HepG2 (cell line): Measurements from ENCODE around the gene RAB30. TPM values are rescaled to one million over a fixed set of nuclear protein-coding genes. Genes with fewer than 3 reads are reported as not detected.

Source experiments
- CAMTA2 ChIP-seq: sonication (generic); formaldehyde crosslinking; IDR thresholded peaks from 2 replicates; pipeline ENCODE4 v1.4.0; 2020; ENCODE audit warnings: mild to moderate bottlenecking, missing genetic modification reagents, borderline replicate concordance
- CHD2 ChIP-seq: IDR thresholded peaks from 2 replicates; pipeline ENCODE4 v1.6.1; 2011; ENCODE audit warnings: low read depth, low read length, improper control_type of control experiment
- CHD4 ChIP-seq: fragments of 200-600 bp; sonication (generic); IDR thresholded peaks from 2 replicates; pipeline ENCODE4 v1.7.0; 2017; ENCODE audit warnings: mild to moderate bottlenecking, low read length, borderline replicate concordance
- CSRNP2 ChIP-seq: sonication (generic); formaldehyde crosslinking; conservative IDR thresholded peaks from 2 replicates; pipeline ENCODE4 v1.8.0; 2022; ENCODE audit warnings: low read depth, missing genetic modification reagents
- KDM6A ChIP-seq: IDR thresholded peaks from 2 replicates; pipeline ENCODE4 v1.6.1; 2016; ENCODE audit warnings: low read depth
- NPAS2 ChIP-seq: sonication (generic); formaldehyde crosslinking; IDR thresholded peaks from 2 replicates; pipeline ENCODE4 v1.8.0; 2022; ENCODE audit warnings: mild to moderate bottlenecking, missing genetic modification reagents, borderline replicate concordance
- PAXIP1 ChIP-seq: sonication (generic); formaldehyde crosslinking; conservative IDR thresholded peaks from 2 replicates; pipeline ENCODE4 v1.4.0; 2020; ENCODE audit warnings: mild to moderate bottlenecking, missing genetic modification reagents, moderate library complexity
- PRMT3 ChIP-seq: sonication (generic); formaldehyde crosslinking; IDR thresholded peaks from 2 replicates; pipeline ENCODE4 v1.8.1; 2022; ENCODE audit warnings: low read depth, mild to moderate bottlenecking, moderate library complexity, missing genetic modification reagents, borderline replicate concordance
- SALL1 ChIP-seq: sonication (generic); formaldehyde crosslinking; IDR thresholded peaks from 2 replicates; pipeline ENCODE4 v1.8.0; 2022; ENCODE audit warnings: mild to moderate bottlenecking, missing genetic modification reagents
- ZMYM3 ChIP-seq: sonication (generic); formaldehyde crosslinking; IDR thresholded peaks from 2 replicates; pipeline ENCODE4 v1.5.1; 2020; ENCODE audit warnings: mild to moderate bottlenecking, missing genetic modification reagents
- ZNF138 ChIP-seq: sonication (generic); formaldehyde crosslinking; IDR thresholded peaks from 2 replicates; pipeline ENCODE4 v1.5.0; 2020; ENCODE audit warnings: mild to moderate bottlenecking, low read depth, missing genetic modification reagents
- ZNF784 ChIP-seq: sonication (generic); formaldehyde crosslinking; IDR thresholded peaks from 2 replicates; pipeline ENCODE4 v1.5.1; 2020; ENCODE audit warnings: missing genetic modification reagents, mild to moderate bottlenecking, borderline replicate concordance
- polyA plus RNA-seq, 8 experiments: library from polyadenylated mRNA; depleted of rRNA in 3 of 8; stranded (reverse) in 7 of 8; unstranded in 1 of 8; fragments of >200 nt; fragmentation: Illumina TruSeq in 4 of 8; extraction: Trizol in 4 of 8; gene quantifications; 2 replicates each; pipeline versions ENCODE4 v1.2.1 to v1.2.3, GENCODE V29; 2011 to 2016; ENCODE audit warnings: low read depth in 4 of 8, missing spikeins in 1 of 8, mixed read lengths in 1 of 8; ENCODE audit not compliant: insufficient read depth in 1 of 8
- total RNA-seq, 5 experiments: library from RNA; depleted of rRNA; stranded (reverse); fragments of >200 nt; fragmentation: Illumina TruSeq; extraction: Trizol; gene quantifications; 2 replicates each; pipeline ENCODE4 v1.2.3, GENCODE V29; 2016; ENCODE audit warnings: low read depth in 1 of 5
- TF ChIP-seq, protein P1 (sequence below): sonication (generic); formaldehyde crosslinking; IDR thresholded peaks from 2 replicates; pipeline ENCODE4 v1.4.0; 2020; ENCODE audit warnings: missing genetic modification reagents, borderline replicate concordance
- TF ChIP-seq, protein P2 (sequence below): sonication (generic); formaldehyde crosslinking; conservative IDR thresholded peaks from 2 replicates; pipeline ENCODE4 v1.4.0; 2020; ENCODE audit warnings: missing genetic modification reagents
- TF ChIP-seq, protein P3 (sequence below): sonication (generic); formaldehyde crosslinking; IDR thresholded peaks from 2 replicates; pipeline ENCODE4 v1.4.0; 2020; ENCODE audit warnings: missing genetic modification reagents

The RAB30 gene
- total and polyA plus RNA-seq, 2 of the 13 experiments (the other 11 are each of a cell fraction or from before 2014, with no cell fraction given): 3.7 to 5.0 TPM

GRCh38 chr11:83092488-83093384, 21.0 kb upstream of the RAB30 start (continued):
- no peak for TF ChIP-seq CSRNP2 (CRISPR knock-in tag)
- peak; percentile 99 for TF ChIP-seq PAXIP1 (CRISPR knock-in tag)
- no peak for TF ChIP-seq NPAS2
- peak; percentile 75; the same call in 1 of the 2 replicates for TF ChIP-seq CHD4
- TF ChIP-seq, protein P1, sequence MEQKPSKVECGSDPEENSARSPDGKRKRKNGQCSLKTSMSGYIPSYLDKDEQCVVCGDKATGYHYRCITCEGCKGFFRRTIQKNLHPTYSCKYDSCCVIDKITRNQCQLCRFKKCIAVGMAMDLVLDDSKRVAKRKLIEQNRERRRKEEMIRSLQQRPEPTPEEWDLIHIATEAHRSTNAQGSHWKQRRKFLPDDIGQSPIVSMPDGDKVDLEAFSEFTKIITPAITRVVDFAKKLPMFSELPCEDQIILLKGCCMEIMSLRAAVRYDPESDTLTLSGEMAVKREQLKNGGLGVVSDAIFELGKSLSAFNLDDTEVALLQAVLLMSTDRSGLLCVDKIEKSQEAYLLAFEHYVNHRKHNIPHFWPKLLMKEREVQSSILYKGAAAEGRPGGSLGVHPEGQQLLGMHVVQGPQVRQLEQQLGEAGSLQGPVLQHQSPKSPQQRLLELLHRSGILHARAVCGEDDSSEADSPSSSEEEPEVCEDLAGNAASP: peak; percentile 62; the same call in 1 of the 2 replicates
- TF ChIP-seq ZMYM3 (CRISPR knock-in tag): peak; percentile 77; the same call in 1 of the 2 replicates
- peak; percentile 35; the same call in 1 of the 2 replicates for TF ChIP-seq ZNF784 (CRISPR knock-in tag)
- no peak for TF ChIP-seq CAMTA2 (CRISPR knock-in tag)
- 0 out of 2 replicates have a peak, but pooled peaks have one; percentile 30 for TF ChIP-seq PRMT3
- TF ChIP-seq SALL1 (CRISPR knock-in tag): peak; percentile 97
- no peak; the same call in 1 of the 2 replicates for TF ChIP-seq CHD2
- TF ChIP-seq, protein P2, sequence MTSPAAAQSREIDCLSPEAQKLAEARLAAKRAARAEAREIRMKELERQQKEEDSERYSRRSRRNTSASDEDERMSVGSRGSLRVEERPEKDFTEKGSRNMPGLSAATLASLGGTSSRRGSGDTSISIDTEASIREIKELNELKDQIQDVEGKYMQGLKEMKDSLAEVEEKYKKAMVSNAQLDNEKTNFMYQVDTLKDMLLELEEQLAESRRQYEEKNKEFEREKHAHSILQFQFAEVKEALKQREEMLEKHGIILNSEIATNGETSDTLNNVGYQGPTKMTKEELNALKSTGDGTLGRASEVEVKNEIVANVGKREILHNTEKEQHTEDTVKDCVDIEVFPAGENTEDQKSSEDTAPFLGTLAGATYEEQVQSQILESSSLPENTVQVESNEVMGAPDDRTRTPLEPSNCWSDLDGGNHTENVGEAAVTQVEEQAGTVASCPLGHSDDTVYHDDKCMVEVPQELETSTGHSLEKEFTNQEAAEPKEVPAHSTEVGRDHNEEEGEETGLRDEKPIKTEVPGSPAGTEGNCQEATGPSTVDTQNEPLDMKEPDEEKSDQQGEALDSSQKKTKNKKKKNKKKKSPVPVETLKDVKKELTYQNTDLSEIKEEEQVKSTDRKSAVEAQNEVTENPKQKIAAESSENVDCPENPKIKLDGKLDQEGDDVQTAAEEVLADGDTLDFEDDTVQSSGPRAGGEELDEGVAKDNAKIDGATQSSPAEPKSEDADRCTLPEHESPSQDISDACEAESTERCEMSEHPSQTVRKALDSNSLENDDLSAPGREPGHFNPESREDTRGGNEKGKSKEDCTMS: no peak
- TF ChIP-seq, protein P3, sequence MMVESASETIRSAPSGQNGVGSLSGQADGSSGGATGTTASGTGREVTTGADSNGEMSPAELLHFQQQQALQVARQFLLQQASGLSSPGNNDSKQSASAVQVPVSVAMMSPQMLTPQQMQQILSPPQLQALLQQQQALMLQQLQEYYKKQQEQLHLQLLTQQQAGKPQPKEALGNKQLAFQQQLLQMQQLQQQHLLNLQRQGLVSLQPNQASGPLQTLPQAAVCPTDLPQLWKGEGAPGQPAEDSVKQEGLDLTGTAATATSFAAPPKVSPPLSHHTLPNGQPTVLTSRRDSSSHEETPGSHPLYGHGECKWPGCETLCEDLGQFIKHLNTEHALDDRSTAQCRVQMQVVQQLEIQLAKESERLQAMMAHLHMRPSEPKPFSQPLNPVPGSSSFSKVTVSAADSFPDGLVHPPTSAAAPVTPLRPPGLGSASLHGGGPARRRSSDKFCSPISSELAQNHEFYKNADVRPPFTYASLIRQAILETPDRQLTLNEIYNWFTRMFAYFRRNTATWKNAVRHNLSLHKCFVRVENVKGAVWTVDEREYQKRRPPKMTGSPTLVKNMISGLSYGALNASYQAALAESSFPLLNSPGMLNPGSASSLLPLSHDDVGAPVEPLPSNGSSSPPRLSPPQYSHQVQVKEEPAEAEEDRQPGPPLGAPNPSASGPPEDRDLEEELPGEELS: peak; percentile 97
- peak; percentile 99 for TF ChIP-seq KDM6A
- TF ChIP-seq ZNF138: no peak
